NCI-H2196 treated with DMSO at 0.1 percent for 48 hours (cell line): ENCODE data around the gene PTOV1.

Source experiments
- DNase-seq: peaks from one replicate; lab custom pipeline; 2025; ENCODE audit not compliant: unreplicated experiment; lab: John Stamatoyannopoulos, UW

Gene PTOV1

GRCh38 chr19:49873129-49873521 is 22.2 kb downstream of the PTOV1 start:
- no peak for DNase-seq

GRCh38 chr19:49873834-49874233 is 22.9 kb downstream of the PTOV1 start:
- no peak for DNase-seq

GRCh38 chr19:49874503-49875157 is 23.7 kb downstream of the PTOV1 start:
- DNase-seq: no peak

- DNase-seq: no peak
Measured at GRCh38 chr19:49875177-49875576, 24.2 kb downstream of the PTOV1 start.

- no peak for DNase-seq
Measured at GRCh38 chr19:49875857-49876421, 25.0 kb downstream of the PTOV1 start.

GRCh38 chr19:49876422-49877019 is 25.6 kb downstream of the PTOV1 start:
- peak; percentile 95 for DNase-seq

GRCh38 chr19:49877020-49877878 is 26.3 kb downstream of the PTOV1 start, which contains the start of the genes AKT1S1 and TBC1D17:
Gene AKT1S1, minus strand, starts transcription at chr19:49877355. Its CDS starts 4,060 bp downstream, at chr19:49873295.
Gene TBC1D17, plus strand, starts transcription at chr19:49877702. Its CDS starts 22 bp downstream, at chr19:49877724.
- DNase-seq: peak; percentile 99

GRCh38 chr19:49877879-49878743 is 27.2 kb downstream of the PTOV1 start:
- peak; percentile 89 for DNase-seq

GRCh38 chr19:49878744-49879070 is 27.7 kb downstream of the PTOV1 start:
- no peak for DNase-seq

- DNase-seq: no peak
Measured at GRCh38 chr19:49879243-49879963, 28.4 kb downstream of the PTOV1 start.

- no peak for DNase-seq
Measured at GRCh38 chr19:49880162-49880869, 29.4 kb downstream of the PTOV1 start.

- DNase-seq: no peak
Measured at GRCh38 chr19:49881186-49881585, 30.2 kb downstream of the PTOV1 start.

- no peak for DNase-seq
Measured at GRCh38 chr19:49881672-49882394, 30.9 kb downstream of the PTOV1 start.

- no peak for DNase-seq
Measured at GRCh38 chr19:49882643-49883042, 31.7 kb downstream of the PTOV1 start.

- DNase-seq: no peak
Measured at GRCh38 chr19:49883094-49883493, 32.1 kb downstream of the PTOV1 start.

- no peak for DNase-seq
Measured at GRCh38 chr19:49884109-49884508, 33.1 kb downstream of the PTOV1 start.

- DNase-seq: no peak
Measured at GRCh38 chr19:49884760-49885159, 33.8 kb downstream of the PTOV1 start.

- no peak for DNase-seq
Measured at GRCh38 chr19:49887037-49887664, 36.2 kb downstream of the PTOV1 start.
